IPS DF 4.7 (cell line): Measurements from ENCODE around the gene LRRC8E.
"Not testable (repeated sequence)": the region's sequence is repeated elsewhere in the genome, so short reads cannot be mapped to it uniquely, and the experiment has no call there.

ENCODE experiments used
- DNase-seq: peaks from one replicate; pipeline ENCODE4 v3.0.0-alpha.2; 2013; ENCODE audit warnings: low spot score; ENCODE audit errors: extremely low read depth

Gene LRRC8E

DNA sequence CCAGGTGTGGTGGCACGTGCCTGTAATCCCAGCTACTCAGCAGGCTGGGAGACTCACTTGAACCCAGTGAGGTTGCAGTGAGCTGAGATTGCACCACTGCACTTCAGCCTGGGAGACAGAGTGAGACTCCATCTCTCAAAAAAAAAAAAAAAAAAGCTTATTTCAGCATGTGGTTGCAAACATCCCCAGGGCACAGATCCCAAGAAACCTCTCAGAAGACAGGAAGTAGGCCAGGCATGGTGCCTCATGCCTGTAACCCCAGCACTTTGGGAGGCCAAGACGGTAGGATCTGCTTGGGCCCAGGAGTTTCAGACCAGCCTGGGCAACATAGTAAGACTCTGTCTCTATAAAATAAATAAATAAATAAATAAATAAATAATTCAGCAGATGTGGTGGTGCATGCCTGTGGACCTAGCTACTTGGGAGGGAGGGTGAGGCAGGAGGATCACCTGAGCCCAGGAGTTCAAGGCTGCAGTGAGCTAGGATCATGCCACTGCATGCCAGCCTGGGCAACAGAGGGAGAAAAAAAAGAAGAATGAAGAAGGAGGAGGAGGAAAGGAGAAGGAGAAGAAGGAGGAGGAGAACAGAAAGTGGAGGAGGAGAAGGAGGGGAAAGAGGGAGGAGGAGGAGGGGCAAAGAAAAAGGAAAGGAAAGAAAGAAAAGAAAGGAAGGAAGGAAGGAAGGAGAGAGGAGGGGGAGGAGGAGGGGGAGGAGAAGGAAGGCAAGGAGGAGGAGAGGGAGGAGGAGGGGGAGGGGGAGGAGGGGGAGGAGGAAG, 4.3 kb upstream of the LRRC8E start:
- DNase-seq = no peak

DNA sequence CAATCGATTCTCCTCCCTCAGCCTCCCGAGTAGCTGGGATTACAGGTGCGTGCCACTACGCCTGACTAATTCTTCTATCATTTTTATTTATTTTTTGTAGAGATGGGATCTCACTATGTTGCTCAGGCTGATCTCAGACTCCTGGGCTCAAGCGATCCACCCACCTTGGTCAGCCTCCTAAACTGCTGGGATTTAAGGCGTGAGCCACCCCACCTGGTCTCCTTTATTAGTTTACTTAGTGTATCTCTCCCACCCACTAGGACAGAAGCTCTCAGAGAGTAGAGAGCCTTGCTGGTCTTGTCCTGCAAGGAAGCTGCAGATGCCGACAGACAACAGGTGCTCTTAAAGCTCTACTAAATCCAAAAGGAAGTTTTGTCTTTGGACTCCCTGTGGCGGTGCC, 2.5 kb upstream of the LRRC8E start:
- DNase-seq = no peak

DNA sequence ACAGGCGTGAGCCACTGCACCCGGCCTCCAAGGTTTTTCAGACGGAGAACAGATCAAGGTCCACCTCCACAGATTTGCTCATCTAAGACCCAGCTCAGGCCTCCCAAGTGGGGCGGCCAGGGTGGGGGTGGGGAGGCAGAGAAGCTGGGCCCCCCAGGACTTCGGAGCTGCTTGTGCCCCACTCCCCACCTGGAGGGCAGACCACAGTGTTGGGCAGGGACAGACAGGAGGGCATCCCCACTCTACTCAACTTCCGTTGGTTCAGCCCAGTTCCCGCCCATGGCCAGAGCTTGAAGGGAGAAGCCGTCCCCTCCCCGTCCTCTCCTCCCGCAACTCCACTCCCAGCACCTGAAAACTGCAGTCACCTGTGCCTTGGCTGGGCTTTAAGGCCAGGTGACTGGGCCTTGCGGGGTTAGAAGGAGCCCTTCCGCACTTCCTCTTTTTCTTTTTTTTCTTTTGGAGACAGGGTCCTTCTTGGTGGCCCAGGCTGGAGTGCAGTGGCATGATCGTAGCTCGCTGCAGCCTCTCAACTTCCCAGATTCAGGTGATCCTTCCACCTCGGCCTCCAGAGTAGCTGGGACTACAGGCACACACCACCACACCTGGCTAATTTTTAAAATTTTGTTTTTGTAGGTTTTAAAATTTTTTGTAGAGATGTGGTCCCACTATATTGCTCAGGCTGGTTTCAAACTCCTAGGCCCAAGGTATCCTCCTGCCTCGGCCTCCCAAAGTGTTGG, 734 bp upstream of the LRRC8E start:
- no peak for DNase-seq

DNA sequence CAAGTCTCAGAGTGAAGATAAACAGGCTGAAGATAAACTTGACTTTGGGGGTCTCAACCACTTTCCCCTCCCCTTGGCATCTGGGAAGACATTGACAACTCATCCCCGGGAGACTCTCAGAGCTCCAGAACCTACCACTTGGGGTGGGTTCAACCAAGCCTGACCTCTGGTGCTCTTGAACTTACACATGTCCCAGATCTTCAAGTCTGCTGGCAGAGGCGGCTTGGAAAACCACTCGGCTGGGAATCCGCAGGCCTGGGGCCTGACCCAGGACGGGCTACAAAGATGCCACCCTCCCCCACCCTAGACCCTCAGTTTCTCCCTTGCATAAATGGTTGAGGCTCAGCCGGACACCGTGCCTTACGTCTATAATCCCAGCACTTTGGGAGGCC, 512 bp downstream of the LRRC8E start:
- DNase-seq = no peak

DNA sequence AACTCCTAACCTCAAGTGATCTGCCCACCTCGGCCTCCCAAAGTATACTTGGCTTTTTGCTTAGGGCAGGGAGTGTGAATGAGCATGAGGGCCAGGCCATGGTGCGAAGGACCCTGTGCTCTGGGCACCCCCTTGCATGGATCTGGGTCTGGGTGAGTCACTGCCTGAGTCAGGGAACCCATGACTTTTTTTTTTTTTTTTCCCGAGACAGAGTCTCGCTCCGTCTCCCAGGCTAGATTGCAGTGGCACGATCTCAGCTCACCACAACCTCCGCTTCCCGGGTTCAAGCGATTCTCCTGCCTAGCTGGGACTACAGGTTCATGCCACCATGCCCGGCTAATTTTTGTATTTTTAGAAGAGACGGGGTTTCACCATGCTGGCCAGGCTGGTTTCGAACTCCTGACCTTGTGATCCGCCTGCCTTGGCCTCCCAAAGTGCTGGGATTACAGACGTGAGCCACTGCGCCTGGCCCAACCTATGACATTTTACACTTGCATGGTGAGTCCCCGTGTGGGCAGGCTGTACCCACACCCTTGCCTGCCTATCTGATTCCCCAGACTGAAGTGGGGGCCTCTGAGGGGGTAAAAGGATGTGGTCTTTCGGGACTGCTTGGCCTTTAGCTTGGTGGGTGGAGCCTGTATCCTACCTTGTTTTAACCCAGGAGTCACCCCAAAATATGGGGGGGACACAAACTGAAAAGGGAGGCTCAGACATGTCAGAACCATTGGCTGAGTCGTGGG, 5.2 kb downstream of the LRRC8E start:
- DNase-seq = not testable (repeated sequence)

DNA sequence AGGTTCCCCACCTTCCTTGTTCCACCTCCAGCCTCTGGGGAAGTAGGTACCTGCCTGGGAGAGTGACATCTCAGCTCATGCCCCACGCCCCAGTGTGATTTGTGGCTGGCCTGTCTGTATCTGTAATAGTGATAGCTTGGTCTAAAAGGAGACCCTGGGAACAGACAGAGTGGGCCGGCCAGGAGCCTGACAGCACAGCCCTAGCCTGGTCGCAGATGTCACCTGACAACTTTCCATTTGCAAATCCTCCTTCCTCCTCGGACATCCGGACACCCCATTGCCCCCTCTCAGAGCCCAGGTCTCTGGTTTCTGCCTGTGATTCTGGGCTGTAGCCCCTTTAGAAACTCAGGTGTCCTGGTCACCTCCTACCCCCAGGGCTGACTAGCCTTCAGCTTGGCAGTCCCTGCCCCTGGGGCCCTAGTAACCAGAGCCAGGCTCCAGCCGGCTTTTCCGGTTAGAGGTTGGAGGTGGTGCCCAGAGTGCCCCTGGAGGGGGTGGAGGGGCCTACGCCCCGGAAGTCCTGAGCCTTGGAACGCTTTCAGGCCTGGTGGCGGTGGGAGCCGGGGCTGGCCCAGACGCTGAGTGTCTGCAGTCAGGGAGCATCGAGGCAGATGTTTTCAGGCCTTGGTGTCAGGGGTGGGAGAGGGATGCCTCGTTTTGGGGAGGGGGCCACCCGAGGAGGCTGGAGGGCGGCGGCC, 6.5 kb downstream of the LRRC8E start:
- no peak for DNase-seq

DNA sequence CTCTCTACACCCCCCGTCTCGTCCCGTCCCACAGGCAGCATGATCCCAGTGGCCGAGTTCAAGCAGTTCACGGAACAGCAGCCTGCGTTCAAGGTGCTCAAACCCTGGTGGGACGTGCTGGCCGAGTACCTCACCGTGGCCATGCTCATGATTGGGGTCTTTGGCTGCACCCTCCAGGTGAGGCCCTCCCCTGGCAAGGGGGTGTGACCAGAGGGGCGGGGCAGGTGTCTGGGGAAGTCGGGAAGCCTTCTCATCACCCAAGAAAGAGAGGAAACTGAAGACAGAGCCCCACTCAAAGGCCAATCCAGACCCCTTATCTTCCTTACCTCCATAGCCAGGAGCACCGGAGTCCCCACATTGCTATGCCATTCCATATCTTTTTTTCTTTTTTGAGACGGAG, 7.3 kb downstream of the LRRC8E start:
- no peak for DNase-seq

DNA sequence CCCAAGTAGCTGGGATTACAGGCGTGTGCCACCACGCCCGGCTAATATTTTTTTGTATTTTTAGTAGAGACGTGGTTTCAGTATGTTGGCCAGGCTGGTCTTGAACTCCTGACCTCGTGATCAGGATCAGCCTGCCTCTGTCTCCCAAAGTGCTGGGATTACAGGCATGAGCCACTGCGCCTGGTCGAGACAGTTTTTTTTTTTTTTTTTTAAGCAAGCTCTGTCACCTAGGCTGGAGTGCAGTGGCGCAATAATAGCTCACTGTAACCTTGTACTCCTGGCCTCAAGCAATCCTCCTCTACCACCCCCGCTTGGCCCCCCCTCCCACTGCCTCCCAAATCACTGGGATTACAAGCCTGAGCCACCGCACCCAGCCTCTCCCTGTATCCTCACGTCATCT, 9.0 kb downstream of the LRRC8E start:
- DNase-seq = no peak

DNA sequence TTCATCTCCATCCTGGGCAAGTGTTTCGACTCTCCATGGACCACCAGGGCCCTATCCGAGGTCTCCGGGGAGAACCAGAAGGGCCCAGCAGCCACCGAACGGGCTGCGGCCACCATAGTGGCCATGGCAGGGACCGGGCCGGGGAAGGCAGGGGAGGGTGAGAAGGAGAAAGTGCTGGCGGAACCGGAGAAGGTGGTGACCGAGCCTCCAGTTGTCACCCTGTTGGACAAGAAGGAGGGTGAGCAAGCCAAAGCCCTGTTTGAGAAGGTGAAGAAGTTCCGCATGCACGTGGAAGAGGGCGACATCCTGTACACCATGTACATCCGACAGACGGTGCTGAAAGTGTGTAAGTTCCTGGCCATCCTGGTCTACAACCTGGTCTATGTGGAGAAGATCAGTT, 10.7 kb downstream of the LRRC8E start:
- no peak for DNase-seq

DNA sequence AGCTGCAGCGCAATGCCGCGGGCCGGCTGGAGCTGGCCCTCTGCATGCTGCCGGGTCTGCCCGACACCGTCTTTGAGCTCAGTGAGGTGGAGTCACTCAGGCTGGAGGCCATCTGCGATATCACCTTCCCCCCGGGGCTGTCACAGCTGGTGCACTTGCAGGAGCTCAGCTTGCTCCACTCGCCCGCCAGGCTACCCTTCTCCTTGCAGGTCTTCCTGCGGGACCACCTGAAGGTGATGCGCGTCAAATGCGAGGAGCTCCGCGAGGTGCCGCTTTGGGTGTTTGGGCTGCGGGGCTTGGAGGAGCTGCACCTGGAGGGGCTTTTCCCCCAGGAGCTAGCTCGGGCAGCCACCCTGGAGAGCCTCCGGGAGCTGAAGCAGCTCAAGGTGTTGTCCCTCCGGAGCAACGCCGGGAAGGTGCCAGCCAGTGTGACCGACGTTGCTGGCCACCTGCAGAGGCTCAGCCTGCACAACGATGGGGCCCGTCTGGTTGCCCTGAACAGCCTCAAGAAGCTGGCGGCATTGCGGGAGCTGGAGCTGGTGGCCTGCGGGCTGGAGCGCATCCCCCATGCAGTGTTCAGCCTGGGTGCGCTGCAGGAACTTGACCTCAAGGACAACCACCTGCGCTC, 11.6 kb downstream of the LRRC8E start:
- DNase-seq = no peak

DNA sequence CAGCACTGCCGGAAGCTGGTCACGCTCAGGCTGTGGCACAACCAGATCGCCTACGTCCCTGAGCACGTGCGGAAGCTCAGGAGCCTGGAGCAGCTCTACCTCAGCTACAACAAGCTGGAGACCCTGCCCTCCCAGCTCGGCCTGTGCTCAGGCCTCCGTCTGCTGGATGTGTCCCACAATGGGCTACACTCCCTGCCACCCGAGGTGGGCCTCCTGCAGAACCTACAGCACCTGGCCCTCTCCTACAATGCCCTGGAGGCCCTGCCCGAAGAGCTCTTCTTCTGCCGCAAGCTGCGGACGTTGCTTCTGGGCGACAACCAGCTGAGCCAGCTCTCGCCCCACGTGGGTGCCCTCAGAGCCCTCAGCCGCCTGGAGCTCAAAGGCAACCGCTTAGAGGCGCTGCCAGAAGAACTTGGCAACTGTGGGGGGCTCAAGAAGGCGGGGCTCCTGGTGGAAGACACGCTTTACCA, 12.1 kb downstream of the LRRC8E start:
- no peak for DNase-seq

DNA sequence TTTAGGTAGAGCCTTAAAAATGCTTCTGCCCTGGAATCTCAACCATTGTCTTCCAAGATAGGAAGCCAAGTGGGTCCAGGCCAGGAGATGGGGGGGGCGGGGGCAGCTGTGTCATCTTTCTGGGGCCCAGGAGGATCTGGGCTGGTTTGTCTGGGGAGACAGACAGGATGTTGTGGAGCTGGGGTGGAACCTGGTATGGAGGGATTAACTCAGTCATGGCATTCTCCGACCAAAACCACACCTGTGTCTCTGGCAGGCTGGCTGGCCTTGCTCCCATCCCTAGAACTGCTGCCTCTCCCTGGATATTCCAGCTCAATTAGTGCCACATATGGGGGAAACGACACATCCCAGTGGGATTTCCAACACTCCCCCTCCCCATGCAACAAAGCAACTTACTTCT, 12.6 kb downstream of the LRRC8E start:
- DNase-seq = no peak

DNA sequence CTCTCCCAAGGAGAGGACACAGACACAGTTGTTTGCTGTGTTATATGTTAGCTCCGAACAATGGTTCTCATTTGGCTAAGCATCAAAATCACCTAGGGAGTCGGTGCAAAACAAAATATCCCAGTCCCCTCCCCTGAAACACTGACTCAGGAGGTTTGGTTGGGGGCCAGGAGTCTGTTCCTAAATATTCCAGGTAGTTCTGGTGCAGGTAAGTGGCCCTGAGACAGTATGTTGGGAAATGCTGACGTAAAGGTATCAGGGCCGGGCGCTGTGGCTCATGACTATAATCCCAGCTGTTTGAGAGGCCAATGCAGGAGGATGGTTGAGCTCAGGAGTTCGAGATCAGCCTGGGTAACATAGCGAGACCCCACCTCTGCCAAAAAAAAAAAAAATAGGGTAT, 13.0 kb downstream of the LRRC8E start:
- DNase-seq = no peak

DNA sequence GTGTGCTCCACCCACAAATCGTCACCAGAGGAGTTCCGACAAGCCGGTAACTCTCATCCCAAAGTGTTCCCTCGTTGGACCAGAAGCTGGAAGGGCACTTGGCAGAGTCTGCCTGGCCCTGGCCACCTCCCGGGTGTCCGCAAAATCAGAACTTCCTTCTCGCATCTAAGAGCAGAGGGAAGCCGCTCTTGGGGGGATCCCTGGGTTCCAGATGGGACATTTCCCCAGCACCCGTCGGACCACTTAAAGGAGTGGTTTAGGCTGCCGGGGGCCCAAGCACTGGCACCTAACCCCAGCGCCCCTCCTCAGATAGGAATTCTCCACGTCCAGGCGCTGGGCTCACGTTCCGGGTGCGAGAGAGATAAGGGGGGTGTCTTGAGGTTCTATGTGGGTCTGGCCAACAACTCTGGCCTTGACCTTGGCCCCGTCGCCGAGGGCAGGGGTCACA, 14.5 kb downstream of the LRRC8E start:
- no peak for DNase-seq

DNA sequence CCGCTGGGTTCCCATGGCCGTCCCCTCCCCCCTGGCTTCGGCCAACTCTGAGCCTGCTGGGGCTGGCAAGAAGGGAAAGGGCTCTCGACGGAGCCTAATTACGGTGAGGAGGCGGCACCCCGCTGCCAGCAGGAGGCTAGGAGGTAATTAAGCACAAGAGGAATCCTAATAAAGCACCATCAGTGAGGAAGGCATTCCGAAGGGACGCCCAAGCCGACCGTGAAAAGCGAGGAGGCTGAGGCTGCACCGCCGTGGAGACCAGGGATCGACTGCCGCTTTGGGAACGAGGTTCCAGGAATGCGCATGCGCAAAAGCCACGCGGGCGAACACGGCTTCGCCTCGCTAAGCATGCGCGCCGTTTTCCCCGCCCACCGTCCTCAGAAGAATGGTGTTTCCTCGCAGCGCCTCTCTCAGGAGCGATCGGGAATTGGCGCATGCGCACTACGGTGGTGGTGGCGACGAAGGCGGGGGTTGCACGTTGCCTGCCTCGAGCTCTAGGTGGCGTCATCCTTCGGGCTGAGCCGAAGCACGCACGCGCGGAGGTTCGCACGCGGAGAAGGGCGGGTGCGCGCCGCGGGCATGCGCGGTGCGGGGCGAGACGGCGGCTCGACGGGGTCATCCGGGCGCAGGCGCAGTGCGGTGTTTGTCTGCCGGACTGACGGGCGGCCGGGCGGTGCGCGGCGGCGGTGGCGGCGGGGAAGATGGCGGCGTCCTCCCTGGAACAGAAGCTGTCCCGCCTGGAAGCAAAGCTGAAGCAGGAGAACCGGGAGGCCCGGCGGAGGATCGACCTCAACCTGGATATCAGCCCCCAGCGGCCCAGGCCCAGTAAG, 15.1 kb downstream of the LRRC8E start, which contains the start of gene MAP2K7:
TSS of gene MAP2K7 (plus strand) at position 634 of the 830 bp plus-strand sequence. CDS start at position 702, 68 bp downstream.
- peak; percentile 98 for DNase-seq

DNA sequence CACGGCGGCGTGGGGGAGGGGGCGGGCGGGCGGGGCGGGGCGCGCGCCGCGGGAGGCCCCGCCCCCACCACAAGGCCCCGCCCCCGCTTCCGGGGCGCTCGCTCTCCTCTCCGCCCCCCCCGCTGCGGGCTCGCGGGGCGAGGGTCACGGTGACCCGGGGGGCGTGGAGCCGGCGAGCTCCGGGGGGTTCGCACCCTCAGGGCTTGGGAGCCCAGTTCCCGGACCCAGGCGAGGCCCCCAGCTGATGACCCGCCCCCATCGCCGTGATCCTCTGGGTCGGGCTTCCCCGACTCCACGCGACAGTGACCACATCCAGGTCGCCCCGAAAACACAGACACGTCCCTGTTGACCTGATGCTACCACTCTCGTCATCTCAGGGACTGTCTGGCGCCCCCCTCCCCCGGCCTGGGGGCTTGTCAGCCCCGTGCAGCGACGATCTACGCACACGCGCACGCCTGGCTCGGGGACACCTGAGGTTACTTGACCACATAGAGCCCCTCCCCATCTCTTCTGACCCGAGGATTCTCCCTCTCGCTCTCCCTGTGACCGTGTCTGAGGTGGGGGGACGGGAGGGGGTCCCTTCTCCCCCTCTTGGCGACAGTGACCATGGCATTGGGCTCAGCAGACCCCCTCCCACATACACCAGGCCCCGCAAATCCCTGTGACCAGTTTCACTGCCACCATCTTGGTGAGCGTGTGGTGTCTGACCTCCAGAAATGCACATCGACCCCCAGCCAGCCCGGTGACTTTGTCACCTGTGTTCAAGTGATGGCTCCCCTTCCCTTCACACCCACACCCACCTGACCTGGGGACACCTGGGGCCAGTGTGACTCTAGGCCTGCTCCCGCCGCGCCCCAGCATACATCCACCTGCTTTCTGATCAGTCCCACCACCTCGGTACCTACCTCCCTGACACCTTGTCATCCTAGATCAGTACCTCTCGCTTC, 16.0 kb downstream of the LRRC8E start:
- DNase-seq = no peak

DNA sequence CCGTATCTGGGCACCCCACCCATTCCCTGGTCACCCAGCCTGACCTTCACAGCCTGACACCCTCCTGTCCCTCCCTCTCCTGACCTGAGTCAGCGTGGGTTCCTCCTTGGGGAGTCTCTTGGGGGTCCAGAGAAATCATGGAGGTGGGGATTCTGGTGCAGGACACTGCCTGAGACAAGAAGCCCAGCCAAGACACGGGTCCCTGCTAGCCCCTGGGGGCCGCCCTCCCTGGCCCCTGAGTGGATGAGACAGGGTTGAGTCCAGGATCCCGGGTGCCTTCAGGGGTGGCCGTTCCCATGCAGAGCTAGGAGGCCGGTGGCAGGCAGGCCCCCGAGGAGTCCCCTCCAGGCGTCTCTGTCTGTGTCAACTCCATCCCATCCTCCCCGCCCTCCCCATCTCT, 17.0 kb downstream of the LRRC8E start:
- no peak for DNase-seq

DNA sequence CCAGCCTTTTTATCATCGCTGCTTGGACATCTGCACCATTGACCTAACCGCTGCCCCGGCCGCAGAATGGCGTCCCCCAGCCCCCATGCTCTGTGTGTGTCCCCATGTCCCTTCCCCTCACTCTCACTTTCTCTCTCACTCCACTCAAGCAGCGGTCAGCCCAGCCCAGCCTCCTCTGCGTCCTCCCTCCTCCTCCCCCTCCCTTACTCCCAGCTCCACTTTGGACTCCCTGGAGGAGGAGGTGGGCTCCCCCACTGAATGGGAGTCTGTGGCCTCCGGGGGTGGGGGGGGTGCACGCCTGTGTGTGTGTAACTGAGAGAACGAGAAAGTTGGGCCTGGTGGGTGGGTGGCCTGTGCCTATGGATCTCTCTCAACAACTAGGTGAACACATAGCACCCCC, 17.5 kb downstream of the LRRC8E start:
- no peak for DNase-seq

DNA sequence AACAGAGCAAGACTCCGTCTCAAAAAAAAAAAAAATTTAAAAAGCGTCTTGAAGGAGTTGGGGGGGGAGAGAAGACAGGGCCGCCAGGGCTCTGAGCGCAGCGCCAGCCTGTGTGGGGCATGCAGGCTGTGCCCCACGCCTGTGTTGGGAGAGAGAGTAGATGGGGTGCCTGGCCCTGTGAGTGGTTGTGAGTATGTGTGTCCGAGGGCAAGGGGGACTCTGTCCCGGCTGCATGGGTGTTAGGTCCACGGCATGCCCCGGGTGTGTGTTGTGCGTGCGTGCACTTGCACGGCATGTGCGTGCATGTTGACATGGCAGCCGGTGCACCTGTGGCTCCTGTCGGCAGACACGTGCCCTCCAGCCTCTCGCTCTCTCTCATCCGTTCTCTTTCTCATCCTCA, 18.8 kb downstream of the LRRC8E start:
- no peak for DNase-seq
